ENCODE measurements around the gene SYCN.
A peak's percentile ranks its signal among the peaks of the same experiment; 100 is the strongest.

SYCN gene

GRCh38 chr19:39240421-39240820 is 36.4 kb upstream of the SYCN start:
- Histone ChIP-seq H3K4me1 (ENCODE audit: insufficient read depth, poor library complexity, severe bottlenecking) (no peaks in the 10 kb centered on the region), H3K27ac (ENCODE audit: poor library complexity, severe bottlenecking) (no peak overlapping the region), H3K36me3 (ENCODE audit: low read depth) (no peaks in the 10 kb centered on the region), H3K27me3 (ENCODE audit: insufficient read depth, poor library complexity, severe bottlenecking) (no peaks in the 10 kb centered on the region), H3K9me3 (ENCODE audit: severe bottlenecking) (no peaks in the 10 kb centered on the region), H3K4me3 (ENCODE audit: severe bottlenecking) (no peak overlapping the region)
- ATAC-seq (ENCODE audit: low read depth), result no peak
- no peak for DNase-seq (ENCODE audit: low spot score)
- no peak for TF ChIP-seq CTCF (IDR thresholded peaks at IDR 0.05; ENCODE audit: poor library complexity, severe bottlenecking)

- Histone ChIP-seq H3K9me3 (ENCODE audit: severe bottlenecking) (no peaks in the 10 kb centered on the region), H3K4me1 (ENCODE audit: insufficient read depth, poor library complexity, severe bottlenecking) (no peaks in the 10 kb centered on the region), H3K27ac (ENCODE audit: poor library complexity, severe bottlenecking) (no peak overlapping the region), H3K27me3 (ENCODE audit: insufficient read depth, poor library complexity, severe bottlenecking) (no peaks in the 10 kb centered on the region), H3K36me3 (ENCODE audit: low read depth) (no peaks in the 10 kb centered on the region), H3K4me3 (ENCODE audit: severe bottlenecking) (no peak overlapping the region)
- ATAC-seq (ENCODE audit: low read depth), result no peak
- no peak for TF ChIP-seq CTCF (IDR thresholded peaks at IDR 0.05; ENCODE audit: poor library complexity, severe bottlenecking)
- DNase-seq (ENCODE audit: low spot score), result no peak
Observed at GRCh38 chr19:39238944-39239343, 34.9 kb upstream of the SYCN start.

GRCh38 chr19:39238209-39238608 is 34.1 kb upstream of the SYCN start:
- Histone ChIP-seq H3K27ac (ENCODE audit: poor library complexity, severe bottlenecking) (no peak overlapping the region), H3K4me1 (ENCODE audit: insufficient read depth, poor library complexity, severe bottlenecking) (no peaks in the 10 kb centered on the region), H3K4me3 (ENCODE audit: severe bottlenecking) (no peak overlapping the region), H3K36me3 (ENCODE audit: low read depth) (no peaks in the 10 kb centered on the region), H3K9me3 (ENCODE audit: severe bottlenecking) (no peaks in the 10 kb centered on the region), H3K27me3 (ENCODE audit: insufficient read depth, poor library complexity, severe bottlenecking) (no peaks in the 10 kb centered on the region)
- ATAC-seq (ENCODE audit: low read depth) (no peak), DNase-seq (ENCODE audit: low spot score) (no peak)
- no peak for TF ChIP-seq CTCF (IDR thresholded peaks at IDR 0.05; ENCODE audit: poor library complexity, severe bottlenecking)

- no peaks in the 10 kb centered on the region for H3K9me3 ChIP-seq (ENCODE audit: severe bottlenecking)
- no peak overlapping the region for H3K27ac ChIP-seq (ENCODE audit: poor library complexity, severe bottlenecking)
- TF ChIP-seq CTCF (IDR thresholded peaks at IDR 0.05; ENCODE audit: poor library complexity, severe bottlenecking), result no peak
- peak; percentile 68 for ATAC-seq (ENCODE audit: low read depth)
- H3K27me3 ChIP-seq (ENCODE audit: insufficient read depth, poor library complexity, severe bottlenecking), result no peaks in the 10 kb centered on the region
- no peaks in the 10 kb centered on the region for H3K36me3 ChIP-seq (ENCODE audit: low read depth)
- no peak overlapping the region for H3K4me3 ChIP-seq (ENCODE audit: severe bottlenecking)
- no peak for DNase-seq (ENCODE audit: low spot score)
- H3K4me1 ChIP-seq (ENCODE audit: insufficient read depth, poor library complexity, severe bottlenecking), result no peaks in the 10 kb centered on the region
Observed at GRCh38 chr19:39237200-39238184, 33.4 kb upstream of the SYCN start.

GRCh38 chr19:39236527-39236926 is 32.5 kb upstream of the SYCN start:
- Histone ChIP-seq H3K36me3 (ENCODE audit: low read depth) (no peaks in the 10 kb centered on the region), H3K9me3 (ENCODE audit: severe bottlenecking) (no peaks in the 10 kb centered on the region), H3K4me3 (ENCODE audit: severe bottlenecking) (no peak overlapping the region), H3K4me1 (ENCODE audit: insufficient read depth, poor library complexity, severe bottlenecking) (no peaks in the 10 kb centered on the region), H3K27ac (ENCODE audit: poor library complexity, severe bottlenecking) (no peak overlapping the region), H3K27me3 (ENCODE audit: insufficient read depth, poor library complexity, severe bottlenecking) (no peaks in the 10 kb centered on the region)
- DNase-seq (ENCODE audit: low spot score) (no peak), ATAC-seq (ENCODE audit: low read depth) (no peak)
- TF ChIP-seq CTCF (IDR thresholded peaks at IDR 0.05; ENCODE audit: poor library complexity, severe bottlenecking), result no peak

Measured in RWPE2 (cell line).